ENCODE data around the gene PEX3. TPM values are rescaled to one million over a fixed set of nuclear protein-coding genes. Genes with fewer than 3 reads are reported as not detected.

PEX3 gene
- total RNA-seq, 2 donors from 2014 or later, result 2.0 to 4.4 TPM

- no peak for ATAC-seq
Observed at GRCh38 chr6:143528164-143528811, 77.7 kb downstream of the PEX3 start.

DNA sequence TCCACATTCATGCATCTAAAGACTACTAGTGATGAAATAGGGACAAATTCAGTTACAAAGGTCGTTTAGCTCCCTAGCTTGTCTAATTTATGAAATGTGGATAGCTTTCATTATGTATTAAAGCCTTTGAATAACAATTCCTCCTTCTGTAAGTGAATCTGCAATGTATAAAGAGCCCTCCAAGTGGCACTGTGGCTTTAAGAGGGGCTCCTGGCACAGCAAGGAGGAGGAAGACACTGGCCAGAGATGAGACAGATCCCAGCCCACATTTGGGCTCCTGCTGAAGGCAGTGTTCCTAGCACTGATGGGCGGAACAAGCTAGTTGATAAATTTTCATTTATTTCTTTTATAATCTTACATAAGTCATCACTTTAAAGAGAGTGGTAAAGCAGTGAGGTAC, 78.5 kb downstream of the PEX3 start:
- Histone ChIP-seq H3K36me3 (replicated peaks in 1 of 2; ENCODE audit: insufficient read depth in 1 of 2, low read depth in 2 of 2) (no peaks in the 10 kb centered on the region), H3K4me3 (no peak overlapping the region), H3K9me3 (no peaks in the 10 kb centered on the region), H3K27me3 (no peaks in the 10 kb centered on the region), H3K27ac (no peak overlapping the region), H3K4me1 (no peaks in the 10 kb centered on the region)
- TF ChIP-seq, protein P1, sequence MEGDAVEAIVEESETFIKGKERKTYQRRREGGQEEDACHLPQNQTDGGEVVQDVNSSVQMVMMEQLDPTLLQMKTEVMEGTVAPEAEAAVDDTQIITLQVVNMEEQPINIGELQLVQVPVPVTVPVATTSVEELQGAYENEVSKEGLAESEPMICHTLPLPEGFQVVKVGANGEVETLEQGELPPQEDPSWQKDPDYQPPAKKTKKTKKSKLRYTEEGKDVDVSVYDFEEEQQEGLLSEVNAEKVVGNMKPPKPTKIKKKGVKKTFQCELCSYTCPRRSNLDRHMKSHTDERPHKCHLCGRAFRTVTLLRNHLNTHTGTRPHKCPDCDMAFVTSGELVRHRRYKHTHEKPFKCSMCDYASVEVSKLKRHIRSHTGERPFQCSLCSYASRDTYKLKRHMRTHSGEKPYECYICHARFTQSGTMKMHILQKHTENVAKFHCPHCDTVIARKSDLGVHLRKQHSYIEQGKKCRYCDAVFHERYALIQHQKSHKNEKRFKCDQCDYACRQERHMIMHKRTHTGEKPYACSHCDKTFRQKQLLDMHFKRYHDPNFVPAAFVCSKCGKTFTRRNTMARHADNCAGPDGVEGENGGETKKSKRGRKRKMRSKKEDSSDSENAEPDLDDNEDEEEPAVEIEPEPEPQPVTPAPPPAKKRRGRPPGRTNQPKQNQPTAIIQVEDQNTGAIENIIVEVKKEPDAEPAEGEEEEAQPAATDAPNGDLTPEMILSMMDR (IDR thresholded peaks at IDR 0.05), result no peak
- no peak for TF ChIP-seq POLR2A (IDR thresholded peaks at IDR 0.05)
- intact Hi-C loops (cut with DNase I), result no loop called here
- ATAC-seq, result no peak
- 53 to 54% methylated on average over 2 of the region's 2 CpGs for WGBS, 2 donors
- no peak for DNase-seq

More at GRCh38 chr6:143528164-143528811, 77.7 kb downstream of the PEX3 start:
- Histone ChIP-seq H3K36me3 (replicated peaks in 1 of 2; ENCODE audit: insufficient read depth in 1 of 2, low read depth in 2 of 2) (no peaks in the 10 kb centered on the region), H3K4me3 (no peak overlapping the region), H3K4me1 (no peaks in the 10 kb centered on the region), H3K27ac (no peak overlapping the region), H3K9me3 (no peaks in the 10 kb centered on the region), H3K27me3 (no peaks in the 10 kb centered on the region)
- TF ChIP-seq POLR2A (IDR thresholded peaks at IDR 0.05), result no peak
- TF ChIP-seq, protein P1 (IDR thresholded peaks at IDR 0.05), result no peak
- no peak for DNase-seq
- intact Hi-C loops (cut with DNase I), result no loop called here
- 77 to 82% methylated on average over 7 of the region's 7 CpGs for WGBS, 2 donors

DNA sequence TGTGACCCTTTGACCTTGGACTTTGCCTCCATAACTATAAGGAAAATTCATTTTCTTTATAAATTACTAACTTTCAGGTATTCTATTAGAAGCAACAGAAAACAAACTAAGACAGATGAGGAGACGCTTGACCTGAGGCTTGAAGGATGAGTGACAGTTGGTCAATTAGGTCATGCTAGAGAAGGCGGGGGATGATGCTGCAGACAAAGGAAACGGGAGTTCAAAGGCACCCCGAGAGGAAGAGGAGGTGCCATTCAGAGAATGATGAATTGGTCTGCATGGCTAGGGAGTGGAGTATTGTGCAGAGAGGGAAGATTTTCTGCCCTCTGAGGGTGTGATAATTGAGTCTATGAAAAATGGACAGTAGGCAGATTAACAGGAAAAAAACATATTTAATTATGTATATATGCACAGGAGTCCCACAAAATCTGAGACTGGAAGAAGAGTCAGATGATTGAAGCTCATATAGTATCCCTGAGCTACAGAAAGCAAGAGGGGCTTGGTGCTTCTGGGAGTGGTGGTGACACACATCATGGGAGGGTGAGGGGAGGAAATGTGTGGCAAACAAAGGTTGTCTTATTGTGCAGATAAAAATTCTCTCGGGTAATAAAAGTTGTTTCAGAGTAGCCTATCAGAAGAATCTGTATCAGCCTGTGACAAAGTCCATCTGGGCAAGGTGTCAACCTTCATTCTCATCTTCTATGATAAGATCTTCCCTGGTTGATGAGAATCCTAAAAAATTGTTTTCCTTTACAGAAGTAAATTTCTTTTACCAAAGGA, 81.3 kb downstream of the PEX3 start:
- H3K4me1 ChIP-seq, result no peaks in the 10 kb centered on the region
- DNase-seq (no peak), ATAC-seq (no peak)
- no peaks in the 10 kb centered on the region for H3K9me3 ChIP-seq
- TF ChIP-seq POLR2A (IDR thresholded peaks at IDR 0.05), result no peak
- TF ChIP-seq, protein P1 (IDR thresholded peaks at IDR 0.05), result no peak
- intact Hi-C loops (cut with DNase I), result no loop called here
- no peaks in the 10 kb centered on the region for H3K27me3 ChIP-seq
- H3K36me3 ChIP-seq (replicated peaks in 1 of 2; ENCODE audit: insufficient read depth in 1 of 2, low read depth in 2 of 2), result no peaks in the 10 kb centered on the region
- WGBS, 2 donors, result 48 to 54% methylated on average over 5 of the region's 5 CpGs
- no peak overlapping the region for H3K27ac ChIP-seq
- no peak overlapping the region for H3K4me3 ChIP-seq

GRCh38 chr6:143535189-143535614, 84.6 kb downstream of the PEX3 start:
- no peaks in the 10 kb centered on the region for H3K27me3 ChIP-seq
- peaks cover 5% of the 10 kb centered on the region for H3K4me1 ChIP-seq
- no peak overlapping the region for H3K27ac ChIP-seq
- DNase-seq (no peak), ATAC-seq (no peak)
- H3K9me3 ChIP-seq, result no peaks in the 10 kb centered on the region
- 48 to 49% methylated on average over 5 of the region's 5 CpGs for WGBS, 2 donors
- TF ChIP-seq, protein P1 (IDR thresholded peaks at IDR 0.05), result no peak
- no peak for TF ChIP-seq POLR2A (IDR thresholded peaks at IDR 0.05)
- intact Hi-C loops (cut with DNase I), result no loop called here
- no peaks in the 10 kb centered on the region for H3K36me3 ChIP-seq (replicated peaks in 1 of 2; ENCODE audit: insufficient read depth in 1 of 2, low read depth in 2 of 2)
- H3K4me3 ChIP-seq, result no peak overlapping the region
